Measurements from ENCODE around the gene COLEC12.
A peak's percentile ranks its signal among the peaks of the same experiment; 100 is the strongest.

COLEC12 gene

DNA sequence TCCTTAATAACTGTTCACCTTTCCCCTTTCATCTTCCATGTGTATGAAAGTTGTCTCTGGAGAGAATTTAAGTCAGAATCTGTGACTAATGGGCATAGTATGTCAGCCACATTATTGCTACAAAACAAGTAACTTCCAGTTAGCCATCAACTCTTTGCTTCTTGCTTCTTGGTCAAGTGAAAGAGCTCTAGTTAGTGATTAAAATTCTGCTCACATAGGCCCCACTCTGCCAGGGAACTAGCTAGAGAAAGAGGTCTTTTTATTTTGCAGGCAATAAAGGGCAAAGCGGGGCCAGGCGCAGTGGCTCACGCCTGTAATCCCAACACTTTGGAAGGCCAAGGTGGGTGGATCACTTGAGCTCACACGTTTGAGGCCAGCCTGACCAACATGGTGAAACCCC is 64.6 kb downstream of the COLEC12 start:
- DNase-seq = peak; percentile 53

DNA sequence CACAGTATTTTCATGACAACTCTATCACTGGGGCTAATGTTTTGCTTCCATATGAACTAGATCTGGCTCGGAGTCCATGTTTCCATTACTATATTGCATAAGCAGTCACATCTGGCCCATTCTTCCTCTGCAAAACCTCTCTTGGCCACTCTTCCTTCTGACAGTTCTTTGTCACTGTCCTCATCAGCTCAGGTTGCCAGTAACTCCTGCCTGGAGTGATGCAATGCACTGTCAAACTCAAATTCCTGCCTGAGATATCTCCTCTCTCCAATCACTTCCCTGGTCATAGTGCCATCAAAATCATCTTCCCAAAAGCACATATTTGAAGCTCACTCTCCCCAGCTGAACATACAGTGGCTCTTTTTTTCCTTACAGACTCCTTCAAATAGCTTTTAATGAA is 66.1 kb downstream of the COLEC12 start:
- DNase-seq = peak; percentile 59

DNA sequence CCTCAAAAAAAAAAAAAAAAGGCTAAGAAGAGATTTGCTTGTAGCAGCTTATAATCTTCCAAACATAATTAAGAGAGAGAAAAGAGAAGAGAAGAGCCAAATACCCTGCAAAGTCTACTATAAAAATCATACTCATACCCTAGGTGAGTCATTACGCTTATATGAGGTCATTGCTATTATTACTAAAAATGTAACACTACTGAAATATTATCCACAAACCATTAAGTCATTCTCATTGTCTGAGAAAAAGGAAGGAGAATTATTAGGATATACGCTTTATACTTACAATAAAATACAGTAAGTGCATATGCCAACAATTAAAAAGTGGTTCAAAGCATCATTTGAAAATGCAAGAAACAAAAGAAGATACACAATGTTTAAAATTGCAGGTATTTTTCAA is 66.5 kb downstream of the COLEC12 start:
- peak; percentile 50 for DNase-seq

DNA sequence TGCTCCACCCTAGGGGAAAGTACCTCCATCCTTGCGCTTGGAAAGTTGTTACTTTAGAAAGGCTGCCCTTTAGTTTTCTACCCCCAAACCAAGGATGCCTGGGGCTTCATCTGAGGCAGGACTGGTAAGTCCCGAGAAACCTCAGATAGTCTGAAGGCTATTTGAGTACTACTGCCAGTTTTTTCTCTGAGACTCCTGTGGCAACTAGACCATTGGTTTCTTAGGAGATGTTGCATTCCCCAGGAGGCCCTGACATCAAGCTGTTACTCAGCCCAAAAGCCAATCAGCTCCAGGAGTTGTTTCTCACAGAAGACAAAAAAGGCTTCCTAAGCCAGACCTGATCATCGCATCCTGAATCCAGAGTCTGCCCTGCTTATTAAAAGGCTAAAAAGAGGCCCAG is 67.2 kb downstream of the COLEC12 start:
- DNase-seq = peak; percentile 51

DNA sequence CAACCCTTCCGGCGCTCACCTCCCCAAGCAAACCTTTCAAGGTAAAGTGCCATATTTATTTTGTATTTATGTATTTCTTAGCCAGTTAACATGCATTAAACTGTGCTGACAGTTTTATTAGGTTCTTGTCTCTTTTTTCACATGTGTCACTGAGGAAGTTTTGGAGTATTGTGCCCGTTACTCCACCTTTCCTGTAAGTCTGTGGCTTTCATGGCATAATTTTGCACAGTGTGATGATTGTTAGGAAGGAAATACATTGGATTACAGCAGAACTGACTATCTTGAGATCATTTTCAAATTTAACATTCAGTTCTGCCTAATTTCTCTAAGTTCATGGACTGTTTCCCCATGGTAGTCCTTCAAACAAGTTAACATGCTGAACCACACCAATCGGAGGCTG is 67.7 kb downstream of the COLEC12 start:
- DNase-seq = no peak

- no peak for DNase-seq
Observed at GRCh38 chr18:429030-429429, 71.5 kb downstream of the COLEC12 start.

DNA sequence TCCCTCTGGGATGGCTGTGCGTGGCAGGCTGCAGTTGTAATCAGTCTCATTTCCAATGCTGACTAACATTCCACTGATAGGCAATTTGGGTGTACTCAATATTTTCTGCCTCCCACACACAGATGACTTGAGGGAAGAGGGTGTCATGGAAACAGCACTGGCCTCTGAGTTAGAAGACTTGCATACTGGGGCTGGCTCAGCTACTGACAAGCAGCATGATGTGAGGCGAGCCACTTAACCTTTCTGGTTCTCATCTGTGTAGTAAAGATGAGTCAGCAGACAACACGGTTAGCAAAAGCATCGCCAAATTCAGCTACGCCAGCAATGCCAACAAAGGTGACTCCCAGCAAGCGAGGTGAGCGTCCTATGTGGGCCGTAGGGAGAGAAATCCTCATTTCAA is 73.5 kb downstream of the COLEC12 start:
- DNase-seq = peak; percentile 80

- DNase-seq = peak; percentile 53
Observed at GRCh38 chr18:425106-425745, 75.3 kb downstream of the COLEC12 start.

- no peak for DNase-seq
Observed at GRCh38 chr18:424668-425067, 75.8 kb downstream of the COLEC12 start.

DNA sequence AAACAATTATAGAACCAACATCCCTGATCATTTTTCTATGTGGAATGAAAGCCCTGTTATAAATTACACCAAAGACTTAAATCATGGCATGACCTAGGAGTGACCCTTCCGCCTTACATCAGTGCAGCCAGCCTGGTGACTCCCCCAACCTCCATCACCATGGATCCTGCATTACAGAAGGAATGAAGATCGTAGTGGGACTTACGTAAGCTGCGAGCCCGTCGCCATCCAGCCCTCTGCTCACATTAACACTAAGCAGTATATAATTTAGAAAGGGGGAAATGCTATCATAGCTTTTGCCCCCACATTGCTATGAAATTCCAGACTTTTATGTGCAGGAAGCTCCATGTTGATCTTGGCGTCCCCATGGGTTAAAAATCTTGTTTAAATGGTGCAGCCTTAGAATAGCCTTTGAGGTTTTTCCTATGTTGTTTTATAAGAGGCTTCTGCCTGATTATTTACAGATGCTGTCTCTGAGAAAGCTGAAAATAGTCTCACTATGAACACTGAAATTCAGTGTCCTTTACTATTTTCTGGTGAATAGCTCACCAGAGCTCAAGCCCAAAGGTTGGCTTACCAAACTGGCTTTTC is 76.3 kb downstream of the COLEC12 start:
- peak; percentile 94 for DNase-seq

DNA sequence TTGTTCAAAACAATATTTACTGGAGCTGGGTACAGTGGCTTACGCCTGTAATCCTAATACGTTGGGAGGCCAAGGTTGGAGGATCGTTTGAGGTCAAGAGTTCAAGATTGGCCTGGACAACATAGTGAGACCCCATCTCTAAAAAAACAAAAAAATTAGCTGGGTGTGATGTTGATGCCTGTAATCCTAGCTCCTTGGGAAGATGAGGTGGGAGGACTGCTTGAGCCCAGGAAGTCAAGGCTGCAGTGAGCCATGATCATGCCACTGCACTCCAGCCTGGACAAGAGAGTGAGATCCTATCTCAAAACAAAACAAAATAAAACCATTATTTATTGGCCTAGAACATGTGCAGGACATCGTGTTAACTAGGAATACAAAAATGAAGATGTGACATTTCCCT is 77.5 kb downstream of the COLEC12 start:
- no peak for DNase-seq

DNA sequence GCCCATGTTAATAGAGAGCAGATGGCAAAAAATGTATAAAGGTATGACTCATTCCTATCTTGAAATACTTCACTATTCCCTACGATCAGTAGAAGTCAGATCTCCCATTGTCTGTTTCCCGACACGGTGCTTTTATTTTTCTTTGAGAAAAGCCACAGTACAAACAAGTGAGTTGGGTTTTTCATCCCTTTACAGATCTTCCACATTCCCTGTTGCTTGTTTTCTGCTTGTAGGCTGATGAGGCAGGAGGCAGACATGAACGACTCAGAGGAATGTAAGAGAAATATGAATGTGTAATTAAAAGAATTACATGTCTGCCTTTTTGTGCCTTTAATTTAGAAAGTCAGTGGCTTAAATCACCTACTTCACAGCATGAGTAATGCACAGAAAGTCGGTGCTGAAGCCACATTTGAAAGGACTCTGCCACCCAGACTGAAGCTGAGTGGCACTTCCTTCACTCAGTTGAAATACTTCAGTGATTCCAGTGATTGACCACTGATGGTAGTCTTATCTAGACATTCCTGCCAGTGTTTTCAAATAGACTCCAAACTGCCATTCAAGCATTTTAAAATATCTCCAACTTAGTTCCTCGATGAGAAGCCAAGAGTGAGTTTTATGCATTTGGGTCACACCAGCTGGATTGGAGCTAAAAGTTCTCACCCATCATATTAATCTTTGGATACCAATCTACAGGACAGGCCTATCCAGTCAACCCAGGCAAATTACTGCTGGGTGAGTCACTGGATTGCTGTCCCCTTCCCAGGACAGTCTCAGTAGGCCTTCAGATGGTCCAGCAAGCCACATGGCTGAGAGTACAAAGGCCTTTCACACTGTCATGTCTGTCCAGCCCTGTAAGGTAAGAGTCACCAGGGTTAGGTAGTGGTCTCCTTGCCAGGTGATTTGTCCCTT is 79.0 kb downstream of the COLEC12 start:
- peak; percentile 86 for DNase-seq

GRCh38 chr18:420661-421246 is 79.7 kb downstream of the COLEC12 start:
- DNase-seq = no peak

DNA sequence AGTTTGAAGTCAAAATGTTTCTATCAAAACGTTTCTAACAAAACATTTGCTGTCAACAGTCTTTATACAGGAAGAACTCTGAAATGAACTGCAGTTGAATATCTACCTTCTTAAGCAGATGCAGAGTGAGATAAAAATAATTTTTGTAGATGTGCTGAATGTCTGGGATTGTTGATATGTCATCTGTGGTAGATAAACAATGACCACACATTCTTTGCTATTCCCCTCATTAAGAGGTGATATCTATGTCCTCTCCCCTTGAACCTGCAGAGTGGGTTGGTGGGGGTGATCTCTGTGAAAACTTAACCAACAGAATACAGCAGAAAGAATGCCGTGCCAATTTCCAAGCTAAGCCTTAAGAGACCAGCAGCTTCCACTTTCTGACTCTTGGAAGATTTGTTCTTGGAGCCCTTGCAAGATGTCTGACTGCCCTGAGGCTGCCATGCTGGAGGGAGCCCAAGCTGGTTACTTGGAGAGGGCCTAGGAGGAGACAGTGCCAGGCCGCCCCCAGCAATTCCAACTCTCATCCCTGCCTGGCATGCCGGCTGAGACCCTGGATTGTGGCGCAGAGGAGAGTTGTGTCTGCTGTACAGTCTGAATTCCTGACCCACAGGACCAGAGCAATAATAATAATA is 80.8 kb downstream of the COLEC12 start:
- DNase-seq = no peak

GRCh38 chr18:417495-417894 is 83.0 kb downstream of the COLEC12 start:
- DNase-seq = no peak

DNA sequence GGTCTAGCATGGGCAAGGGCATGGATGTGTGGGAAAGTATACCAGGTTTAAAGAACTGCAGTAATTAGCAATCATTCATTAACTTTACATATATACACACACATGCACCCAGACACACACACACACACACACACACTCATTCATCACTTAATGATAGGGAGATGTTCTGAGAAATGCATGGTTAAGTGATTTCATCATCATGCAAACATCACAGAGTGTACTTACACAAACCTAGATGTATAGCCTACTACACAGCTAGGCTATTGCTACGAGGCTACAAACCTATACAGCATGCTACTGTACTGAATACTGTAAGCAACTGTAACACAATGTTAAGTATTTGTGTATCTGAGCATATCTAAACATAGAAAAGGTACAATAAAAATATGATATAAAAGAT is 83.6 kb downstream of the COLEC12 start:
- DNase-seq = peak; percentile 78

- peak; percentile 96 for DNase-seq
Observed at GRCh38 chr18:415617-416612, 84.6 kb downstream of the COLEC12 start.

DNA sequence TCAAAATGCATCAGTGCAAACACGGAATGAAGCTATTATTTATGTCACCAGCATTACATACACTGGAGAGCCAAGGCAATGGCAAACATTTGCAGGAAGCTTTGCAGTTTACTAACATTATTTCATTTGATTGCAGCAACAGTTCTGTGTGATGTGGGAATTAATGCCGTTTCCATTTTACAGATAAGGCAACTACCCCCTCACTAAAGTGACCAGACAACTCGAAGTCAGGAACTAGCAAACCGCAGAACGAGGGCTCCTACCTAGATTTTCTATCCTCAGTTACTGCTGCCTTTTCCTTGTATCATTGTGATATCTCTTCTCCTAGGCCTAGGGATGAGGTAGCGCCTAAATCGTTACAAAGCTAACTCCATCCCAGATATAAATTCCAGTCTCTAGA is 85.5 kb downstream of the COLEC12 start:
- no peak for DNase-seq

DNA sequence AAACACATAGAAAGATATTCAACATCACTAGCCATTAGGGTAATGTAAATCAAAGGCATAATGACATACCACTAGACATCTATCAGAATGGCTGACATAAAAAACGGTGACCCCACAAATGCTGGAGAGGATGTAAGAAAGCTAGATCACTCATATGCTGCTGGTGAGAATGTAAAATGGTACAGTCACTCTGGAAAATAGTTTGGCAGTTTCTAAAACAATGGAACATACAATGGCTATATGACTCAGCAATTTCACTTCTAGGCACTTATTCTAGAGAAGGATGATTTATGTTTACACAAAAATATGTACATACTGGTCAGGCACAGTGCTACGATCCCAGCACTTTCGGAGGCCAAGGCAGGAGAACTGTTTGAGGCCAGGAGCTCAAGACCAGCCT is 87.3 kb downstream of the COLEC12 start:
- DNase-seq = peak; percentile 90

DNA sequence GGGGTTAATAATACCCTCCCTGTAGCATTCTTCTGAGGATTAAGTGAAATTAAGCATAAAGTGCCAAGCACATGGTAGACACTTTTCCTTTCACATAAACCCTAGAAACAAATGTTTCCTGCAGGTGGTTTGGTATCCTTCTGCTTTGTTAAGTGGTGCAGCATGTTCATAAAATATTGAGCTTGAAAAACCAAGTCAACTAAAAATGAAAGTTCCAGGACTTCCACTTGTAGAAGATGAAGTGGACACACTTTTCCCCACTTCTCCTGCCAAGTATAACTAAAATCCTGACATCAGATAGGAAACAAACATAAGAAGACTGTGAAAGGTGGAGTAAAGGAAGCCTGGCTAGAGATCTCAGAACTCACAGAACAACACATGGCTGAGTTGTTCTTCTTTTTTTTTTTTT is 90.5 kb downstream of the COLEC12 start:
- no peak for DNase-seq

DNA sequence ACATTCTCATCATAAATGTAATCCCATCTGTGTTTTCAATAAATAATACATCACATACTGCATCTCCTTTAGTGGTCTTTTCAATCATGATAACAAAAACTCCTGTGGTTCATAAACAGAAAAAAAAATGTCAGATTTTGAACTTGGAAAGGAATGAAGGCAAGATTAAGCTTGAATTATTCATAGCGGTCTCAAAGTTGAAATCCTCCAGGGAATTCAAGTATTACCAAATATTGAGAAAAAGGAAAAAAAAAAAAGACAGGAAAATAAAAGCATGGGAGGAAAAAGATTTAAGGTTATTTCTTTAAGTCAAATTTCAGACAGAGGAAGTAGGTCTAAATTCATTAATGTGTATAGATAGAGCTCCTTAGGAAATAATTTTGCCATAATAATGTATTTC is 92.1 kb downstream of the COLEC12 start:
- peak; percentile 55 for DNase-seq

All from fibroblast of skin of abdomen (primary cell).